Sigmoid colon (tissue), 4 donors: ENCODE measurements around the gene LRP8.

Source experiments
- EP300 ChIP-seq, 4 donors: sonication (generic); formaldehyde crosslinking; IDR thresholded peaks; one replicate each; pipeline ENCODE4 v1.6.1; 2017; ENCODE audit warnings: antibody characterized with exemption in 4 of 4
- POLR2A ChIP-seq, 2 donors: fragments of 450-650 bp; IDR thresholded peaks; one replicate each; pipeline ENCODE4 v1.6.1; 2016; ENCODE audit warnings: antibody characterized with exemption in 2 of 2, mild to moderate bottlenecking in 2 of 2, moderate library complexity in 2 of 2
- TF ChIP-seq, protein P1 (sequence below), 4 experiments: fragments of 450-650 bp in 3 of 4; fragments of 200-600 bp in 1 of 4; IDR thresholded peaks; one replicate each; pipeline ENCODE4 v1.5.1; 2016 to 2019; ENCODE audit warnings: antibody characterized with exemption in 4 of 4, mild to moderate bottlenecking in 3 of 4, moderate library complexity in 2 of 4

DNA sequence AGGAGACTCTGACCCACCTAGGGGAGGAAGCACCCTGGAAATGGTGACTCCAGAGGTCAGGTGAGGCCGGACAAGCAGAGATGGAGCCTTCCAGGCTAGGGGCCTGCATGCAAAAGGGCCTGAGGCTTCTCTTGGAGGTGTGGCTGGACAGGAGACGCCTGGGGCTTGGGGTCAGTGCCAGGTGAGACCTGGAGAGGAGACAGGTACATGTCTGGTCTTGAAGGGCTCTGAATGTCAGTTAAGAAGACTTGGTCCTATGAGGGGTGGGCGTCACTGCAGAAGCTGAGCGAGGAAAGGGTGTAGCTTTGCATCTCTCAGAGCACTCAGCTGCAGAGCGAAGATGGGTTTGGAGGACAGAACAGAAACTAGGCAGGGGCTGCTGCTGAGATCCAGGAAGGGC, 14.3 kb downstream of the LRP8 start:
- no peak for TF ChIP-seq EP300 (IDR thresholded peaks at IDR 0.05)
- TF ChIP-seq POLR2A (IDR thresholded peaks at IDR 0.05) = no peak
- TF ChIP-seq, protein P1, sequence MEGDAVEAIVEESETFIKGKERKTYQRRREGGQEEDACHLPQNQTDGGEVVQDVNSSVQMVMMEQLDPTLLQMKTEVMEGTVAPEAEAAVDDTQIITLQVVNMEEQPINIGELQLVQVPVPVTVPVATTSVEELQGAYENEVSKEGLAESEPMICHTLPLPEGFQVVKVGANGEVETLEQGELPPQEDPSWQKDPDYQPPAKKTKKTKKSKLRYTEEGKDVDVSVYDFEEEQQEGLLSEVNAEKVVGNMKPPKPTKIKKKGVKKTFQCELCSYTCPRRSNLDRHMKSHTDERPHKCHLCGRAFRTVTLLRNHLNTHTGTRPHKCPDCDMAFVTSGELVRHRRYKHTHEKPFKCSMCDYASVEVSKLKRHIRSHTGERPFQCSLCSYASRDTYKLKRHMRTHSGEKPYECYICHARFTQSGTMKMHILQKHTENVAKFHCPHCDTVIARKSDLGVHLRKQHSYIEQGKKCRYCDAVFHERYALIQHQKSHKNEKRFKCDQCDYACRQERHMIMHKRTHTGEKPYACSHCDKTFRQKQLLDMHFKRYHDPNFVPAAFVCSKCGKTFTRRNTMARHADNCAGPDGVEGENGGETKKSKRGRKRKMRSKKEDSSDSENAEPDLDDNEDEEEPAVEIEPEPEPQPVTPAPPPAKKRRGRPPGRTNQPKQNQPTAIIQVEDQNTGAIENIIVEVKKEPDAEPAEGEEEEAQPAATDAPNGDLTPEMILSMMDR (IDR thresholded peaks at IDR 0.05) = no peak
